SJSA1 (cell line): ENCODE measurements around the gene TSPAN6. TPM values are rescaled to one million over a fixed set of nuclear protein-coding genes. Genes with fewer than 3 reads are reported as not detected.

ENCODE experiments used
- DNase-seq, 2 experiments: peaks; one replicate each; pipeline ENCODE4 v3.0.0-alpha.2; 2015 to 2020; ENCODE audit warnings: low spot score in 2 of 2, low read depth in 1 of 2
- H3K27ac ChIP-seq: fragments of 250-450 bp; sonication (Bioruptor Pico); 2 replicates; pipeline ENCODE4 v1.5.1; 2020; ENCODE audit warnings: mild to moderate bottlenecking, moderate library complexity
- H3K27me3 ChIP-seq: fragments of 250-450 bp; sonication (Bioruptor Pico); replicated peaks from 2 replicates; pipeline ENCODE4 v1.5.1; 2020; ENCODE audit warnings: mild to moderate bottlenecking, moderate library complexity
- H3K36me3 ChIP-seq: fragments of 250-450 bp; sonication (Bioruptor Pico); 2 replicates; pipeline ENCODE4 v1.5.1; 2020; ENCODE audit warnings: mild to moderate bottlenecking
- H3K4me1 ChIP-seq: fragments of 250-450 bp; sonication (Bioruptor Pico); replicated peaks from 2 replicates; pipeline ENCODE4 v1.6.1; 2021; ENCODE audit warnings: mild to moderate bottlenecking
- H3K4me3 ChIP-seq: fragments of 250-450 bp; sonication (Bioruptor Pico); 2 replicates; pipeline ENCODE4 v1.5.1; 2020; ENCODE audit warnings: mild to moderate bottlenecking
- H3K9me3 ChIP-seq: fragments of 250-450 bp; sonication (Bioruptor Pico); replicated peaks from 2 replicates; pipeline ENCODE4 v1.5.1; 2020; ENCODE audit warnings: mild to moderate bottlenecking
- total RNA-seq: library from RNA; depleted of rRNA; stranded (reverse); fragments of >200 nt; shearing (Covaris generic); gene quantifications from 2 replicates; pipeline ENCODE4 v1.2.3, GENCODE V29; 2014; rRNA removed

The TSPAN6 gene
- total RNA-seq, 1 experiment from 2014 or later: 26.9 TPM

- Histone ChIP-seq H3K9me3 (no peaks in the 10 kb centered on the region), H3K27me3 (no peaks in the 10 kb centered on the region), H3K27ac (no peak overlapping the region), H3K4me3 (no peak overlapping the region), H3K36me3 (no peaks in the 10 kb centered on the region), H3K4me1 (no peaks in the 10 kb centered on the region)
- no peak for DNase-seq
Measured at GRCh38 chrX:100591256-100592051, 45.2 kb downstream of the TSPAN6 start.

- Histone ChIP-seq H3K9me3 (no peaks in the 10 kb centered on the region), H3K36me3 (no peaks in the 10 kb centered on the region), H3K27ac (no peak overlapping the region), H3K27me3 (no peaks in the 10 kb centered on the region), H3K4me3 (no peak overlapping the region), H3K4me1 (no peaks in the 10 kb centered on the region)
- DNase-seq: no peak
Measured at GRCh38 chrX:100587861-100588260, 48.7 kb downstream of the TSPAN6 start.

DNA sequence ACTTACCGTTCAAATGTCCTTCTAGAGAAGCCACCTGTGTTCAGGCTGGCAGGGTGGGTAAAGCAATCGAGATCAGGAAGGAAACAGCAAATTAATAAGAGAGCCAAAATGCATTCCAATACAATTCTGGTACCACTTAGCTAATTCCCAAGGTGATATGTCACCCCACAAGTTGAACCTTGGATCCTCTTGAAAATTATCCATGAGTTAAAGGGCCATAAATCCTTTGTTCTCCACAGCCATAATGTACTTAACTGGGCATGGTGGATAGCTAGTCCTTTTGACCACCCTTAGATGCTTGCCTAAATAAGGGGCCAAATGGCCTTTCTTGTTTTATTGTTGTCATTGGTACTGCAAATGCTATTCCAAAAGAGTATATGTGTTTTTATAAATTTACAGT is 49.9 kb downstream of the TSPAN6 start:
- Histone ChIP-seq H3K27ac (no peak overlapping the region), H3K4me3 (no peak overlapping the region), H3K27me3 (no peaks in the 10 kb centered on the region), H3K9me3 (no peaks in the 10 kb centered on the region), H3K36me3 (no peaks in the 10 kb centered on the region), H3K4me1 (no peaks in the 10 kb centered on the region)
- no peak for DNase-seq

DNA sequence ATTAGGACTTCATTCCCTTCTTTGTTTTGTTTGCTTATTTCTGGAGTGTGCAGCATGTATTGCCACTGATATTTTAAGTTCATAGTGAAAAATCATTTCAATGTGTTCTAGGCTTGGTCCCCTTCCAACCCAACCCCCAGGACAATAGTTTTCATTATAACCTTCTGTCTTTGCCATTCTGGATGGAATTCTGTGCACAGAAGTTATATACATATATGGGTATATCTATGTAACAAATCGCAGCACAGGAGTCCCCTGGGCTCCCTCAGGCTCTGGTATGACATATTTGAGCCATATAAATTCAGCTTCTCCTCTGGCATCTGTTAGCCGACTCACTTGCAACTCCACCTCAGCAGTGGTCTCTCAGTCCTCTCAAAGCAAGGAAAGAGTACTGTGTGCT is 52.0 kb downstream of the TSPAN6 start, which contains the start of gene TNMD:
TSS of gene TNMD (plus strand) at position 326 of the 400 bp plus-strand sequence. CDS start 83 bp downstream, outside the sequence.
- DNase-seq: no peak
- Histone ChIP-seq H3K4me3 (no peak within 1 kb of the TSS), H3K27me3 (no peaks in the 10 kb centered on the region), H3K4me1 (no peaks in the 10 kb centered on the region), H3K9me3 (no peaks in the 10 kb centered on the region), H3K36me3 (no peaks in the 10 kb centered on the region), H3K27ac (no peak within 1 kb of the TSS)

Other genes with a start within 250 kb of the TSPAN6 start
- not detected in 2 replicates for gene PCDH19, start 226.5 kb downstream of the TSPAN6 start, total RNA-seq
- not detected in 2 replicates for gene TNMD, start 51.9 kb downstream of the TSPAN6 start, total RNA-seq
- 33.9 and 38.0 TPM in 2 replicates for gene SRPX2, start 7.4 kb upstream of the TSPAN6 start, total RNA-seq
- gene SYTL4, start 95.3 kb upstream of the TSPAN6 start, total RNA-seq: 8.0 and 9.7 TPM in 2 replicates
- gene CSTF2, start 183.6 kb upstream of the TSPAN6 start, total RNA-seq: 20.2 and 28.3 TPM in 2 replicates
- gene NOX1, start 237.6 kb upstream of the TSPAN6 start, total RNA-seq: not detected in 2 replicates